ENCODE results near the gene KDF1. TPM values are rescaled to one million over a fixed set of nuclear protein-coding genes. Genes with fewer than 3 reads are reported as not detected.
A peak's percentile ranks its signal among the peaks of the same experiment; 100 is the strongest.
"Not testable (repeated sequence)": the region's sequence is repeated elsewhere in the genome, so short reads cannot be mapped to it uniquely, and the experiment has no call there.

Gene KDF1
- polyA plus RNA-seq, 1 experiment, result 0.04 TPM

DNA sequence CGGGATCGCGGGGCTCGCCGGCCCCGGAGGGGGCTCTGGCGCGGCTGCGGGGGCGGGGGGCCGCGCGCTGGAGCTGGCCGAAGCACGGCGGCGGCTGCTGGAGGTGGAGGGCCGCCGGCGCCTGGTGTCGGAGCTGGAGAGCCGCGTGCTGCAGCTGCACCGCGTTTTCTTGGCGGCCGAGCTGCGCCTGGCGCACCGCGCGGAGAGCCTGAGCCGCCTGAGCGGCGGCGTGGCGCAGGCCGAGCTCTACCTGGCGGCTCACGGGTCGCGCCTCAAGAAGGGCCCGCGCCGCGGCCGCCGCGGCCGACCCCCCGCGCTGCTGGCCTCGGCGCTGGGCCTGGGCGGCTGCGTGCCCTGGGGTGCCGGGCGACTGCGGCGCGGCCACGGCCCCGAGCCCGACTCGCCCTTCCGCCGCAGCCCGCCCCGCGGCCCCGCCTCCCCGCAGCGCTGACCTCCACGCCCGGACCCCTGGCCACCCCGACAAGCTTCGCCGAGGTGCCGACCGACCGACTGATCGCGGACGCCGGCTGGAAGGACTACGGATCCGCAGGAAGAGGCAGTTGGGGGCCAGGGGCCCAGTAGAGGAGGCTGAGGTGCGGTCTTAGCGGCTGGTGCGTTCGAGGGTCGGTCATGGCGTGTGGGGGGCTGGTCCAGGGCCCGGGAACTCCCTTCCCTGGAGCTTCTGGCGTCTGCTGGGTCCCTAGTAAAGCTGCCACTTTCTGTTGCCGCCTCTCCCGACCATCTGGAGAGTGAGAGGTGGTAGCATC lies 33.9 kb upstream of the KDF1 start:
- no peaks in the 10 kb centered on the region for H3K36me3 ChIP-seq (ENCODE audit: control insufficient read depth, insufficient read depth, low read length)
- TF ChIP-seq, protein P1, sequence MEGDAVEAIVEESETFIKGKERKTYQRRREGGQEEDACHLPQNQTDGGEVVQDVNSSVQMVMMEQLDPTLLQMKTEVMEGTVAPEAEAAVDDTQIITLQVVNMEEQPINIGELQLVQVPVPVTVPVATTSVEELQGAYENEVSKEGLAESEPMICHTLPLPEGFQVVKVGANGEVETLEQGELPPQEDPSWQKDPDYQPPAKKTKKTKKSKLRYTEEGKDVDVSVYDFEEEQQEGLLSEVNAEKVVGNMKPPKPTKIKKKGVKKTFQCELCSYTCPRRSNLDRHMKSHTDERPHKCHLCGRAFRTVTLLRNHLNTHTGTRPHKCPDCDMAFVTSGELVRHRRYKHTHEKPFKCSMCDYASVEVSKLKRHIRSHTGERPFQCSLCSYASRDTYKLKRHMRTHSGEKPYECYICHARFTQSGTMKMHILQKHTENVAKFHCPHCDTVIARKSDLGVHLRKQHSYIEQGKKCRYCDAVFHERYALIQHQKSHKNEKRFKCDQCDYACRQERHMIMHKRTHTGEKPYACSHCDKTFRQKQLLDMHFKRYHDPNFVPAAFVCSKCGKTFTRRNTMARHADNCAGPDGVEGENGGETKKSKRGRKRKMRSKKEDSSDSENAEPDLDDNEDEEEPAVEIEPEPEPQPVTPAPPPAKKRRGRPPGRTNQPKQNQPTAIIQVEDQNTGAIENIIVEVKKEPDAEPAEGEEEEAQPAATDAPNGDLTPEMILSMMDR (IDR thresholded peaks at IDR 0.05; ENCODE audit: insufficient read depth, low read depth, low read length), result no peak
- no peaks in the 10 kb centered on the region for H3K27me3 ChIP-seq (ENCODE audit: control insufficient read depth, insufficient read depth, low read length)
- DNase-seq (ENCODE audit: low read depth), result no peak
- ChIA-PET CTCF (interaction anchor here (0.7 to 9.9 kb wide), 18 partner anchors 11 to 1255 kb away, joined by 3 to 109 read pairs (median 3); partner anchors contain the start of genes GPATCH3 and GPN2), POLR2A (interaction anchor here (0.6 to 0.9 kb wide), 2 partner anchors 18 to 215 kb away, joined by 3 to 5 read pairs; partner anchors contain the start of gene TENT5B)
- H3K4me3 ChIP-seq (ENCODE audit: low read depth, low read length), result peak overlapping the region; percentile 70

- TF ChIP-seq, protein P1 (IDR thresholded peaks at IDR 0.05; ENCODE audit: insufficient read depth, low read depth, low read length), result no peak
- CTCF ChIA-PET, result interaction anchor here (0.7 to 9.9 kb wide), 9 partner anchors 12 to 109 kb away, joined by 3 to 109 read pairs (median 4); partner anchors contain the start of gene GPN2
- H3K36me3 ChIP-seq (ENCODE audit: control insufficient read depth, insufficient read depth, low read length), result no peaks in the 10 kb centered on the region
- peak within 1 kb of the TSS; percentile 70 for H3K4me3 ChIP-seq (ENCODE audit: low read depth, low read length)
- POLR2A ChIA-PET, result interaction anchor here (0.6 kb wide), 1 partner anchor 216 kb away, joined by 5 read pairs; no protein-coding TSS in a partner anchor
- no peak for DNase-seq (ENCODE audit: low read depth)
- H3K27me3 ChIP-seq (ENCODE audit: control insufficient read depth, insufficient read depth, low read length), result no peaks in the 10 kb centered on the region
These were observed 33.2 kb upstream of the KDF1 start, which contains the start of gene TRNP1 for GRCh38 chr1:26993237-26994019. TRNP1 (plus strand) TSS chr1:26993692; CDS start chr1:26993787, 95 bp downstream.

GRCh38 chr1:26991310-26992116 lies 31.2 kb upstream of the KDF1 start:
- ChIA-PET POLR2A (no interaction called here), CTCF (interaction anchor here (0.8 to 1.4 kb wide), 2 partner anchors 52 to 55 kb away, joined by 3 to 5 read pairs; no protein-coding TSS in a partner anchor)
- no peak for DNase-seq (ENCODE audit: low read depth)
- no peak overlapping the region for H3K4me3 ChIP-seq (ENCODE audit: low read depth, low read length)
- H3K27me3 ChIP-seq (ENCODE audit: control insufficient read depth, insufficient read depth, low read length), result 0 out of 2 replicates have a peak, but pooled peaks cover 2% of the 10 kb centered on the region
- H3K36me3 ChIP-seq (ENCODE audit: control insufficient read depth, insufficient read depth, low read length), result no peaks in the 10 kb centered on the region
- TF ChIP-seq, protein P1 (IDR thresholded peaks at IDR 0.05; ENCODE audit: insufficient read depth, low read depth, low read length), result 0 out of 2 replicates have a peak, but pooled peaks have one; percentile 14

DNA sequence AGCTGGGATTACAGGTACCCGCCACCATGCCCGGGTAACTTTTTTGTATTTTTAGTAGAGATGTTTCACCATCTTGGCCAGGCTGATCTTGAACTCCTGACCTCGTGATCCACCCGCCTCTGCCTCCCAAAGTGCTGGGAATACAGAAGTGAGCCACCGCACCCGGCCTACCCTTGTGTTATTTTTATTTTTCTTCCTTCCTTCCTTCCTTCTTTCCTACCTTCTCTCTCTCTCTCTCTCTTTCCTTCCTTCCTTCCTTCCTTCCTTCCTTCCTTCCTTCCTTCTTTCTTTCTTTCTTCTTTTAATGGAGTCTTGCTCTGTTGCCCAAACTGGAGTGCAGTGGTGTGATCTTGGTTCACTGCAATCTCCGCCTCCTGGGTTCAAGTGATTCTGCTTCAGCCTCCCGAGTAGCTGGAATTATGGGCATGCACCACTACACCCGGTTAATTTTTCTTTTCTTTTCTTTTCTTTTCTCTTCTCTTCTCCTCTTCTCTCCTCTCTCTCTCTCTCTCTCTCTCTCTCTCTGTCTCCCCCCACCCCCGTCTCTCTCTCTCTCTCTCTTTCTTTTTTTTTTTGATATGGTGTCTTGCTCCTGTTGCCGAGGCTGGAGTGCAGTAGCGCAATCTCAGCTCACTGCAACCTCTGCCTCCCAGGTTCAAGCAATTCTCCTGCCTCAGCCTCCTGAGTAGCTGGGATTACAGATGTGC lies 29.3 kb upstream of the KDF1 start:
- H3K27me3 ChIP-seq (ENCODE audit: control insufficient read depth, insufficient read depth, low read length); DNase-seq (ENCODE audit: low read depth); H3K4me3 ChIP-seq (ENCODE audit: low read depth, low read length); CTCF ChIA-PET; POLR2A ChIA-PET; H3K36me3 ChIP-seq (ENCODE audit: control insufficient read depth, insufficient read depth, low read length): not testable (repeated sequence)

GRCh38 chr1:26986658-26987057 lies 26.4 kb upstream of the KDF1 start:
- TF ChIP-seq, protein P1 (IDR thresholded peaks at IDR 0.05; ENCODE audit: insufficient read depth, low read depth, low read length), result no peak
- 0 out of 2 replicates have a peak, but pooled peaks cover 2% of the 10 kb centered on the region for H3K27me3 ChIP-seq (ENCODE audit: control insufficient read depth, insufficient read depth, low read length)
- DNase-seq (ENCODE audit: low read depth), result no peak
- no peaks in the 10 kb centered on the region for H3K36me3 ChIP-seq (ENCODE audit: control insufficient read depth, insufficient read depth, low read length)
- CTCF ChIA-PET, result interaction anchor here (0.8 to 4.5 kb wide), 2 partner anchors 10 to 19 kb away, joined by 3 to 27 read pairs; no protein-coding TSS in a partner anchor
- POLR2A ChIA-PET, result no interaction called here
- H3K4me3 ChIP-seq (ENCODE audit: low read depth, low read length), result no peak overlapping the region

All from BJ (cell line).